OCI-LY1 (cell line): ENCODE measurements around the gene SPAG6.

ENCODE experiments used
- H2AFZ ChIP-seq: fragments of 200-600 bp; sonication (generic), shearing (Covaris generic); 2 replicates; pipeline ENCODE4 v1.6.0; 2014; ENCODE audit warnings: antibody characterized with exemption, mild to moderate bottlenecking, low read length
- H3F3A ChIP-seq: fragments of 200-600 bp; sonication (generic), shearing (Covaris generic); 2 replicates; pipeline ENCODE4 v1.6.0; 2014; ENCODE audit warnings: mild to moderate bottlenecking, antibody characterized with exemption, low read length, moderate library complexity; ENCODE audit not compliant: insufficient read depth
- H3K27ac ChIP-seq: fragments of 200-600 bp; sonication (generic); 2 replicates; pipeline ENCODE4 v1.5.1; 2014; ENCODE audit warnings: low read length, mixed run types, mild to moderate bottlenecking, low read depth; ENCODE audit not compliant: poor library complexity, severe bottlenecking
- H3K27me3 ChIP-seq: fragments of 200-600 bp; sonication (generic); 2 replicates; pipeline ENCODE4 v1.6.0; 2014; ENCODE audit warnings: antibody characterized with exemption, mild to moderate bottlenecking, low read length, moderate library complexity; ENCODE audit not compliant: insufficient read depth
- H3K36me3 ChIP-seq: fragments of 200-600 bp; sonication (generic); 2 replicates; pipeline ENCODE4 v1.6.1; 2014; ENCODE audit warnings: mild to moderate bottlenecking, antibody characterized with exemption, low read length, moderate library complexity, mixed read lengths; ENCODE audit not compliant: insufficient read depth
- H3K4me1 ChIP-seq: fragments of 200-600 bp; sonication (generic); 2 replicates; pipeline ENCODE4 v1.5.1; 2014; ENCODE audit warnings: mild to moderate bottlenecking, low read length, moderate library complexity; ENCODE audit not compliant: insufficient read depth, severe bottlenecking
- H3K4me2 ChIP-seq: fragments of 200-600 bp; sonication (generic), shearing (Covaris generic); 2 replicates; pipeline ENCODE4 v1.6.1; 2014; ENCODE audit warnings: low read length
- H3K4me3 ChIP-seq: fragments of 200-600 bp; sonication (generic); 2 replicates; pipeline ENCODE4 v1.5.1; 2014; ENCODE audit warnings: low read length, low read depth, mild to moderate bottlenecking, mixed read lengths; ENCODE audit not compliant: poor library complexity, severe bottlenecking
- H3K79me2 ChIP-seq: fragments of 200-600 bp; shearing (Covaris generic); 2 replicates; pipeline ENCODE4 v1.6.1; 2016; ENCODE audit warnings: mixed run types, low read length, mixed read lengths; ENCODE audit not compliant: insufficient read depth
- H3K9ac ChIP-seq: fragments of 200-600 bp; sonication (generic), shearing (Covaris generic); 2 replicates; pipeline ENCODE4 v1.6.1; 2014; ENCODE audit warnings: mild to moderate bottlenecking, low read length, mixed read lengths
- H3K9me2 ChIP-seq: fragments of 200-600 bp; sonication (generic), shearing (Covaris generic); 2 replicates; pipeline ENCODE4 v1.6.1; 2014; ENCODE audit warnings: low read depth, mild to moderate bottlenecking, low read length, mixed read lengths
- H3K9me3 ChIP-seq: fragments of 200-600 bp; shearing (Covaris generic); 2 replicates; pipeline ENCODE4 v1.6.1; 2014; ENCODE audit warnings: low read length, mixed read lengths
- H4K20me1 ChIP-seq: fragments of 200-600 bp; sonication (generic), shearing (Covaris generic); 2 replicates; pipeline ENCODE4 v1.6.0; 2016; ENCODE audit warnings: mild to moderate bottlenecking, low read length; ENCODE audit not compliant: insufficient read depth
- CTCF ChIP-seq: fragments of 200-600 bp; sonication (generic), shearing (Covaris generic); IDR thresholded peaks from 2 replicates; pipeline ENCODE4 v1.5.1; 2017; ENCODE audit warnings: mild to moderate bottlenecking, antibody characterized with exemption, low read length, moderate library complexity, mixed read lengths
- EZH2 ChIP-seq: fragments of 200-600 bp; sonication (generic), shearing (Covaris generic); IDR thresholded peaks from 2 replicates; pipeline ENCODE4 v1.8.0; 2017; ENCODE audit warnings: borderline replicate concordance, mixed run types, mild to moderate bottlenecking, antibody characterized with exemption, low read length, moderate library complexity, mixed read lengths

SPAG6 gene

DNA sequence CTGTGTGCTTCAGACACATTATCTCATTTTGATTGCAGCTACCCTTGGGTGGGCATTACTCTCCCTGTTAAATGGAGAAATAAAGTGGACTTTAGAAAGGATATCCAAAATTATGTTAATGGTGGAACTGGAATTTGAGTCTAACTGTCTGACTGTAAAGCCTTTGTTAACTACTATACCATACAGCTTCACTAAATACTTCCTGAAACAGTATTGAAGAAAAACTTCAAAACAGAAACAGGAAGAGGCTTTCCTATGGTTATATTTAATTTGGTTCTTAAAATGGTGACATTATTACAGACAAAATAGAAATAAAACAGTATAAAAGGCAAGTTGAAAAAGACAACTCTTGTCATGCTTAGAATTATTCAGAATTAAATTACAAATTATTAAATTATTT lies 25.0 kb downstream of the SPAG6 start:
- TF ChIP-seq EZH2 (no peak), CTCF (no peak)
- H3K4me3 ChIP-seq = no peak overlapping the region
- no peaks in the 10 kb centered on the region for H3K9me2 ChIP-seq
- H3K9me3 ChIP-seq = no peaks in the 10 kb centered on the region
- no peak overlapping the region for H3K9ac ChIP-seq
- H3K27ac ChIP-seq = no peak overlapping the region
- no peaks in the 10 kb centered on the region for H4K20me1 ChIP-seq
- no peaks in the 10 kb centered on the region for H3K79me2 ChIP-seq
- H3K36me3 ChIP-seq = no peaks in the 10 kb centered on the region
- H3K4me1 ChIP-seq = no peaks in the 10 kb centered on the region
- no peaks in the 10 kb centered on the region for H3K27me3 ChIP-seq
- no peak overlapping the region for H2AFZ ChIP-seq
- no peaks in the 10 kb centered on the region for H3F3A ChIP-seq
- no peak overlapping the region for H3K4me2 ChIP-seq

DNA sequence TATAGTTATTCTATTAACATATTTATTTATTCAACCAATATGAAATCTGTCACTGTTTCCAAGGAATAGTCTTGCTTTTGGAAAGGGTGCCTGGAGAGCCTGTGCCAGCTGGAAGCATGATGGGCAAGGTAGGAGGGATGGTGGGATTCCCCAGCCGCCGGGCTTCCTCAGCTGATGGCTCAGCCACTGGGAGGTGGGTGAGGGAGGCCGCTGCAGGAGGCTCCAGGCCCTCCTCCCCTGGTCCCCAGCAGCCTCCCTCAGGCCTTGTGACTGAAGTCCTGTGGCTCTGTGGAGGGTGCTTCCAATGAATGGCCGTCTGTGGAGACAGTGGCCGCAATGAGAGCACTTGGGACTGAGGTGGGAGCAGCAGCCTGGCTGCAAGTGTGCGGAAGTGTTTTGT lies 27.0 kb downstream of the SPAG6 start:
- Histone ChIP-seq H3K9me2 (no peaks in the 10 kb centered on the region), H3K27ac (no peak overlapping the region), H2AFZ (no peak overlapping the region), H3K4me1 (no peaks in the 10 kb centered on the region), H3F3A (no peaks in the 10 kb centered on the region), H3K9ac (no peak overlapping the region), H3K4me3 (no peak overlapping the region), H4K20me1 (no peaks in the 10 kb centered on the region), H3K79me2 (no peaks in the 10 kb centered on the region), H3K4me2 (no peak overlapping the region), H3K36me3 (no peaks in the 10 kb centered on the region), H3K27me3 (no peaks in the 10 kb centered on the region), H3K9me3 (no peaks in the 10 kb centered on the region)
- no peak for TF ChIP-seq CTCF
- TF ChIP-seq EZH2 = no peak

DNA sequence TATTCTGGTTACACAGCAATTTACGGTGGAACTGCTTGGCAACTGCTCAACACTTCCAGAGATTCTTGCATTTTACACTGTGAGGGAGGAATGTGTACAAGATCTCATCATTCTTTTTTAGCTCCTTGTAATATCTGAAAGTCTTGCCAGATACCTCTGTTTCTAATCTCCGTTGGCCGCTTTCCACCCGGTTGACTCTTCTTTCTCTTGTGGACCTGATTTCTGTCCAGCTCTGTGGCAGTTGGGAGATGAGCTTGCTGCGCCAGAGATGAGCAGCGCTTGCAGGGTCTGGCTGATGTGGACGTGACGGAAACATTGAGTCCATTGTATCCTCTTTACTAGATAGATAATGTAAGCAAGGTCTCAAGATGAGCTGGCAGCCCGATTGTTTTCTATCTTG lies 27.6 kb downstream of the SPAG6 start:
- Histone ChIP-seq H3K4me2 (no peak overlapping the region), H3F3A (no peaks in the 10 kb centered on the region), H3K9ac (no peak overlapping the region), H3K27me3 (no peaks in the 10 kb centered on the region), H4K20me1 (no peaks in the 10 kb centered on the region), H2AFZ (no peak overlapping the region), H3K79me2 (no peaks in the 10 kb centered on the region), H3K4me1 (no peaks in the 10 kb centered on the region), H3K4me3 (no peak overlapping the region), H3K27ac (no peak overlapping the region), H3K9me3 (no peaks in the 10 kb centered on the region), H3K9me2 (no peaks in the 10 kb centered on the region), H3K36me3 (no peaks in the 10 kb centered on the region)
- TF ChIP-seq CTCF (no peak), EZH2 (no peak)
